GM12892 (cell line): Measurements from ENCODE around the gene FAM168A.

ENCODE experiments used
- DNase-seq: peaks from one replicate; pipeline ENCODE4 v3.0.0; 2011; ENCODE audit not compliant: insufficient read length
- FAIRE-seq: peaks from 2 replicates; lab custom pipeline; 2011; peaks lifted over from hg19 to GRCh38; lab: Jason Lieb, UNC
- POLR2A ChIP-seq: IDR thresholded peaks from 2 replicates; pipeline ENCODE4 v1.6.1; 2011; ENCODE audit warnings: low read depth, low read length, control low read depth
- POLR2AphosphoS5 ChIP-seq: IDR thresholded peaks from 2 replicates; pipeline ENCODE4 v1.6.1; 2011; ENCODE audit warnings: low read depth, low read length, control low read depth
- TAF1 ChIP-seq: IDR thresholded peaks from 2 replicates; pipeline ENCODE4 v1.6.1; 2011; ENCODE audit warnings: low read depth, mild to moderate bottlenecking, control low read depth, low read length, borderline replicate concordance

The FAM168A gene

GRCh38 chr11:73381589-73381988 lies 216.3 kb downstream of the FAM168A start:
- TF ChIP-seq POLR2A (no peak), POLR2AphosphoS5 (no peak), TAF1 (no peak)
- FAIRE-seq (peak; percentile 64), DNase-seq (no peak)

GRCh38 chr11:73380897-73381410 lies 217.0 kb downstream of the FAM168A start:
- FAIRE-seq (no peak), DNase-seq (no peak)
- TF ChIP-seq POLR2AphosphoS5 (no peak), TAF1 (no peak), POLR2A (no peak)

GRCh38 chr11:73380331-73380730 lies 217.6 kb downstream of the FAM168A start:
- DNase-seq = no peak
- TF ChIP-seq TAF1 (no peak), POLR2AphosphoS5 (no peak), POLR2A (no peak)
- FAIRE-seq = no peak

GRCh38 chr11:73379189-73379880 lies 218.6 kb downstream of the FAM168A start:
- DNase-seq (no peak), FAIRE-seq (peak; percentile 40)
- TF ChIP-seq POLR2A = no peak; the same call in 1 of the 2 replicates
- no peak for TF ChIP-seq TAF1
- no peak for TF ChIP-seq POLR2AphosphoS5

- DNase-seq = peak; percentile 83
- FAIRE-seq = peak; percentile 99
- TF ChIP-seq TAF1 (peak; percentile 34), POLR2AphosphoS5 (peak; percentile 88), POLR2A (peak; percentile 86)
Observed at GRCh38 chr11:73376803-73377629, 220.9 kb downstream of the FAM168A start.

GRCh38 chr11:73376160-73376802 lies 221.6 kb downstream of the FAM168A start, which contains the start of gene RELT:
TSS of gene RELT (plus strand) at chr11:73376399. CDS start at chr11:73389137, 12,738 bp downstream.
- DNase-seq = peak; percentile 99
- FAIRE-seq = peak; percentile 100
- TF ChIP-seq TAF1 (peak; percentile 93), POLR2AphosphoS5 (peak; percentile 96), POLR2A (peak; percentile 99)

- FAIRE-seq (no peak), DNase-seq (no peak)
- TF ChIP-seq POLR2AphosphoS5 = no peak
- TF ChIP-seq POLR2A = no peak
- no peak for TF ChIP-seq TAF1
Observed at GRCh38 chr11:73375830-73376159, 222.1 kb downstream of the FAM168A start.

GRCh38 chr11:73374151-73374550 lies 223.8 kb downstream of the FAM168A start:
- TF ChIP-seq POLR2AphosphoS5 (no peak), POLR2A (no peak), TAF1 (no peak)
- FAIRE-seq (no peak), DNase-seq (no peak)

- FAIRE-seq = peak; percentile 88
- no peak for DNase-seq
- no peak for TF ChIP-seq TAF1
- TF ChIP-seq POLR2A = no peak
- no peak for TF ChIP-seq POLR2AphosphoS5
Observed at GRCh38 chr11:73372375-73372993, 225.4 kb downstream of the FAM168A start.

- FAIRE-seq = peak; percentile 93
- no peak for DNase-seq
- TF ChIP-seq POLR2A = no peak
- TF ChIP-seq POLR2AphosphoS5 = no peak
- no peak for TF ChIP-seq TAF1
Observed at GRCh38 chr11:73367482-73368024, 230.4 kb downstream of the FAM168A start.

GRCh38 chr11:73366953-73367352 lies 231.0 kb downstream of the FAM168A start:
- no peak for DNase-seq
- no peak for FAIRE-seq

More at GRCh38 chr11:73366953-73367352, 231.0 kb downstream of the FAM168A start:
- TF ChIP-seq POLR2A = no peak
- TF ChIP-seq POLR2AphosphoS5 = no peak
- no peak for TF ChIP-seq TAF1
